Heart left ventricle (tissue), 13 donors: ENCODE results near the gene BLVRB.

ENCODE experiments used
- POLR2A ChIP-seq, 2 donors: fragments of 450-650 bp; IDR thresholded peaks; one replicate each; pipeline ENCODE4 v1.6.1; 2017; ENCODE audit warnings: antibody characterized with exemption in 2 of 2, mild to moderate bottlenecking in 2 of 2, moderate library complexity in 2 of 2
- TF ChIP-seq, protein P1 (sequence below), 12 donors: fragments of 200-600 bp; sonication (generic) in 4 of 12; IDR thresholded peaks; one replicate each; pipeline versions ENCODE4 v1.5.0 to v1.8.0; 2018 to 2022; ENCODE audit warnings: antibody characterized with exemption in 12 of 12, mild to moderate bottlenecking in 5 of 12
- donor health status: ischemic (EF 13 %, LVEDD 7.1; RV severe dilation, severe dysfunction).
- donor health status: DM: no; HTN: yes; CAD: no.
- donor health status: DM: no; HTN: no; CAD: no.
- donor health status: ischemic (EF 25% LVEDD 6.9; RV normal size, moderate dysfunction).
- donor health status: ischemic (EF 25% LVEDD 5.7; RV mildly dilated, moderate dysfunction).
- donor health status: ischemic (EF 35%, LVEDD 5.7; RV mildly dilated, moderate dysfunction).
- donor health status: nonischemic (EF 11% LVEDD 7.7; RV severe dilation, severe dysfunction).
- donor health status: DM: yes; HTN: yes; CAD: no.
- donor health status: PGD.
- donor health status: ischemic (EF 29% LVEDD 5.4; RV normal size, mild dysfunction).
- donor health status: nonischemic (EF 23%, LVEDD 6.1; RV moderate dilation, normal function).

GRCh38 chr19:40508739-40509260, 43.3 kb upstream of the BLVRB start:
- TF ChIP-seq POLR2A (IDR thresholded peaks at IDR 0.05): no peak
- TF ChIP-seq, protein P1, sequence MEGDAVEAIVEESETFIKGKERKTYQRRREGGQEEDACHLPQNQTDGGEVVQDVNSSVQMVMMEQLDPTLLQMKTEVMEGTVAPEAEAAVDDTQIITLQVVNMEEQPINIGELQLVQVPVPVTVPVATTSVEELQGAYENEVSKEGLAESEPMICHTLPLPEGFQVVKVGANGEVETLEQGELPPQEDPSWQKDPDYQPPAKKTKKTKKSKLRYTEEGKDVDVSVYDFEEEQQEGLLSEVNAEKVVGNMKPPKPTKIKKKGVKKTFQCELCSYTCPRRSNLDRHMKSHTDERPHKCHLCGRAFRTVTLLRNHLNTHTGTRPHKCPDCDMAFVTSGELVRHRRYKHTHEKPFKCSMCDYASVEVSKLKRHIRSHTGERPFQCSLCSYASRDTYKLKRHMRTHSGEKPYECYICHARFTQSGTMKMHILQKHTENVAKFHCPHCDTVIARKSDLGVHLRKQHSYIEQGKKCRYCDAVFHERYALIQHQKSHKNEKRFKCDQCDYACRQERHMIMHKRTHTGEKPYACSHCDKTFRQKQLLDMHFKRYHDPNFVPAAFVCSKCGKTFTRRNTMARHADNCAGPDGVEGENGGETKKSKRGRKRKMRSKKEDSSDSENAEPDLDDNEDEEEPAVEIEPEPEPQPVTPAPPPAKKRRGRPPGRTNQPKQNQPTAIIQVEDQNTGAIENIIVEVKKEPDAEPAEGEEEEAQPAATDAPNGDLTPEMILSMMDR (IDR thresholded peaks at IDR 0.05): no peak
